K562 (cell line): Measurements from ENCODE around the gene PLIN5. TPM values are rescaled to one million over a fixed set of nuclear protein-coding genes. Genes with fewer than 3 reads are reported as not detected.

Experiments
- ARID1B ChIP-seq: fragments of 450-650 bp; IDR thresholded peaks from 2 replicates; pipeline ENCODE4 v1.6.1; 2016; ENCODE audit warnings: antibody characterized with exemption, mild to moderate bottlenecking, inconsistent platforms
- CBX3 ChIP-seq, 2 experiments: IDR thresholded peaks; 1 replicate in 1 of 2; 2 replicates in 1 of 2; pipeline ENCODE4 v1.6.1; 2012; ENCODE audit warnings: inconsistent platforms in 2 of 2, low read length in 2 of 2, borderline replicate concordance in 1 of 2, control low read depth in 1 of 2
- ELK3 ChIP-seq: fragments of 450-650 bp; formaldehyde crosslinking; IDR thresholded peaks from 2 replicates; pipeline ENCODE4 v1.4.0; 2020; ENCODE audit warnings: mild to moderate bottlenecking
- FOXJ3 ChIP-seq: sonication (generic); formaldehyde crosslinking; IDR thresholded peaks from 2 replicates; pipeline ENCODE4 v1.4.0; 2020; ENCODE audit warnings: mild to moderate bottlenecking, missing genetic modification reagents
- HOXB6 ChIP-seq: fragments of 250-450 bp; sonication (Bioruptor Pico); IDR thresholded peaks from 2 replicates; pipeline ENCODE4 v1.5.1; 2022; ENCODE audit warnings: mild to moderate bottlenecking, borderline replicate concordance
- HSF4 ChIP-seq: fragments of 250-450 bp; sonication (Bioruptor Pico); IDR thresholded peaks from 2 replicates; pipeline ENCODE4 v2.1.2; 2022; ENCODE audit warnings: mild to moderate bottlenecking, moderate library complexity, borderline replicate concordance
- NFRKB ChIP-seq: fragments of 450-650 bp; IDR thresholded peaks from 2 replicates; pipeline ENCODE4 v1.6.1; 2016; ENCODE audit warnings: low read depth
- PHTF2 ChIP-seq: fragments of 250-450 bp; sonication (Bioruptor Pico); IDR thresholded peaks from 2 replicates; pipeline ENCODE4 v1.5.0; 2021; ENCODE audit warnings: mild to moderate bottlenecking
- POU5F1 ChIP-seq: fragments of 150-350 bp; IDR thresholded peaks from 2 replicates; pipeline ENCODE4 v1.6.1; 2014; ENCODE audit warnings: borderline replicate concordance, low read length, low read depth, mild to moderate bottlenecking; ENCODE audit not compliant: partially characterized antibody
- RBBP5 ChIP-seq: fragments of 200-600 bp; sonication (generic); IDR thresholded peaks from 2 replicates; pipeline ENCODE4 v1.6.1; 2012; ENCODE audit warnings: borderline replicate concordance, mild to moderate bottlenecking, low read length, control low read depth, inconsistent platforms; ENCODE audit not compliant: insufficient read depth, poor library complexity, severe bottlenecking
- RBM34 ChIP-seq: fragments of 200-400 bp; formaldehyde crosslinking; IDR thresholded peaks from 2 replicates; pipeline ENCODE4 v1.6.1; 2018; ENCODE audit warnings: low read length, borderline replicate concordance; ENCODE audit not compliant: insufficient read depth
- RBM39 ChIP-seq: fragments of 200-400 bp; formaldehyde crosslinking; optimal IDR thresholded peaks from 2 replicates; pipeline ENCODE3; 2018; ENCODE audit warnings: low read depth, low read length
- TAF7 ChIP-seq: fragments of 450-650 bp; IDR thresholded peaks from 2 replicates; pipeline ENCODE4 v1.6.1; 2016; ENCODE audit warnings: missing genetic modification characterization, missing compliant biosample characterization
- TAL1 ChIP-seq: fragments of 450-650 bp; IDR thresholded peaks from 2 replicates; pipeline ENCODE4 v1.6.1; 2016; ENCODE audit warnings: mild to moderate bottlenecking
- TCFL5 ChIP-seq: fragments of 250-450 bp; sonication (Bioruptor Pico); conservative IDR thresholded peaks from 2 replicates; pipeline ENCODE4 v1.6.1; 2021; ENCODE audit warnings: mild to moderate bottlenecking, moderate library complexity, matching md5 sums
- TFAM ChIP-seq: fragments of 250-450 bp; sonication (Bioruptor Pico); conservative IDR thresholded peaks from 2 replicates; pipeline ENCODE4 v1.5.0; 2021; ENCODE audit warnings: mild to moderate bottlenecking, moderate library complexity
- ZNF197 ChIP-seq: fragments of 200-800 bp; sonication (Bioruptor generic); IDR thresholded peaks from 2 replicates; pipeline ENCODE4 v1.6.1; 2016; ENCODE audit warnings: low read depth, missing genetic modification characterization, missing compliant biosample characterization
- ZNF639 ChIP-seq, 2 experiments: fragments of 200-800 bp in 1 of 2; sonication (Bioruptor generic) in 1 of 2; sonication (generic) in 1 of 2; formaldehyde crosslinking in 1 of 2; IDR thresholded peaks in 1 of 2; conservative IDR thresholded peaks in 1 of 2; 2 replicates each; pipeline versions ENCODE4 v1.5.0 to v1.6.1; 2016 to 2020; ENCODE audit warnings: missing compliant biosample characterization in 1 of 2, missing genetic modification characterization in 1 of 2, missing genetic modification reagents in 1 of 2
- polyA plus RNA-seq, 8 experiments: library from polyadenylated mRNA; depleted of rRNA in 4 of 8; stranded (reverse) in 5 of 8; unstranded in 3 of 8; fragments of >200 nt; fragmentation: Nextera tagmentation in 2 of 8; fragmentation: Illumina TruSeq in 1 of 8; extraction: Ambion mirVana in 2 of 8; extraction: Trizol in 1 of 8; gene quantifications; 2 replicates each; pipeline versions ENCODE4 v1.2.1 to v1.2.3, GENCODE V29; 2011 to 2014; ENCODE audit warnings: inconsistent platforms in 1 of 8, missing spikeins in 1 of 8
- total RNA-seq, 7 experiments: library from RNA; depleted of rRNA in 6 of 7; stranded (reverse); fragments of >200 nt in 6 of 7; fragmentation: Illumina TruSeq in 2 of 7; extraction: Trizol in 2 of 7; gene quantifications; 2 replicates each; pipeline versions ENCODE4 v1.2.1 to v1.2.3, GENCODE V29; 2011 to 2021; ENCODE audit warnings: low replicate concordance in 1 of 7
- TF ChIP-seq, protein P1 (sequence below): fragments of 450-650 bp; IDR thresholded peaks from 2 replicates; pipeline ENCODE4 v1.6.1; 2014; ENCODE audit warnings: low read depth, mild to moderate bottlenecking, moderate library complexity, borderline replicate concordance
- TF ChIP-seq, protein P2 (sequence below): IDR thresholded peaks from 3 replicates; pipeline ENCODE4 v1.6.1; 2011; ENCODE audit warnings: borderline replicate concordance, mild to moderate bottlenecking, moderate library complexity; ENCODE audit not compliant: insufficient read length; ENCODE audit errors: extremely low read depth

Gene PLIN5
- total and polyA plus RNA-seq, 9 of the 15 experiments (the other 6 are each of a cell fraction or from before 2014, with no cell fraction given) = 0.04 to 1.3 (median 0.50) TPM

DNA sequence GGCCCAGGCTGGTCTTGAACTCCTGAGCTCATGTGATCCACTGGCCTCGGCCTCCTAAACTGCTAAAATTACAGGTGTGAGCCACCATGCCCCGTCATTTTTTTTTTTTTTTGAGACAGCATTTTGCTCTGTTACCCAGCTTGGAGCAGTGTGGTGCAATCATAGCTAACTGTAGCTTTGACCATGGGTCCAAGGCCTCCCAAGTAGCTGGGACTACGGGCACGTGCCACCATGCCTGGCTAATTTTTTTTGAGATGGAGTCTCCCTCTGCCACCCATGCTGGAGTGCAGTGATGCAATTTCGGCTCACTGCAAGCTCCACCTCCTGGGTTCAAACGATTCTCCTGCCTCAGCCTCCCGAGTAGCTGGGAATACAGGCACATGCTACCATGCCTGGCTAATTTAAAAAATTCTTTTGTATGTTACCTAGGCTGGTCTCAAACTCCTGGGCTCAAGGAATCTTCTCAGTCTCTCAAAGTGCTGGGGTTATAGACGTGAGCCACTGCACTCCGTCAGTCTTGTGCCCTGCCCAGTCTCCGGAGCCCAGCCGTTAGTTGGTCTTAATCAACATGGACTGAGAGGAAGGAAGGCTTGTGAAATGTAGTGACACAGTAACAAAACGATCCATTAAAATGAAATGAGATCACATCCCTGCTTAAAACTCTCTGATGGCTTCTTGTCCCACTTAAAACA, 6.2 kb upstream of the PLIN5 start (continued):
- no peak for TF ChIP-seq CBX3 (IDR thresholded peaks at IDR 0.05; ENCODE audit: borderline replicate concordance in 1 of 2, low read length in 2 of 2)
- no peak for TF ChIP-seq ZNF197 (CRISPR knock-in tag)
- no peak for TF ChIP-seq HOXB6 (CRISPR knock-in tag)
- no peak for TF ChIP-seq RBBP5
- no peak for TF ChIP-seq ARID1B
- TF ChIP-seq ZNF639 (CRISPR knock-in tag; conservative IDR thresholded peaks at IDR 0.05 in 1 of 2, IDR thresholded peaks at IDR 0.05 in 1 of 2) = no peak
- no peak for TF ChIP-seq RBM39
- TF ChIP-seq TFAM (CRISPR knock-in tag) = no peak
- TF ChIP-seq, protein P1, sequence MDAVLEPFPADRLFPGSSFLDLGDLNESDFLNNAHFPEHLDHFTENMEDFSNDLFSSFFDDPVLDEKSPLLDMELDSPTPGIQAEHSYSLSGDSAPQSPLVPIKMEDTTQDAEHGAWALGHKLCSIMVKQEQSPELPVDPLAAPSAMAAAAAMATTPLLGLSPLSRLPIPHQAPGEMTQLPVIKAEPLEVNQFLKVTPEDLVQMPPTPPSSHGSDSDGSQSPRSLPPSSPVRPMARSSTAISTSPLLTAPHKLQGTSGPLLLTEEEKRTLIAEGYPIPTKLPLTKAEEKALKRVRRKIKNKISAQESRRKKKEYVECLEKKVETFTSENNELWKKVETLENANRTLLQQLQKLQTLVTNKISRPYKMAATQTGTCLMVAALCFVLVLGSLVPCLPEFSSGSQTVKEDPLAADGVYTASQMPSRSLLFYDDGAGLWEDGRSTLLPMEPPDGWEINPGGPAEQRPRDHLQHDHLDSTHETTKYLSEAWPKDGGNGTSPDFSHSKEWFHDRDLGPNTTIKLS = no peak
- TF ChIP-seq NFRKB = peak; percentile 25; the same call in 1 of the 2 replicates
- TF ChIP-seq RBM34 = no peak
- TF ChIP-seq, protein P2, sequence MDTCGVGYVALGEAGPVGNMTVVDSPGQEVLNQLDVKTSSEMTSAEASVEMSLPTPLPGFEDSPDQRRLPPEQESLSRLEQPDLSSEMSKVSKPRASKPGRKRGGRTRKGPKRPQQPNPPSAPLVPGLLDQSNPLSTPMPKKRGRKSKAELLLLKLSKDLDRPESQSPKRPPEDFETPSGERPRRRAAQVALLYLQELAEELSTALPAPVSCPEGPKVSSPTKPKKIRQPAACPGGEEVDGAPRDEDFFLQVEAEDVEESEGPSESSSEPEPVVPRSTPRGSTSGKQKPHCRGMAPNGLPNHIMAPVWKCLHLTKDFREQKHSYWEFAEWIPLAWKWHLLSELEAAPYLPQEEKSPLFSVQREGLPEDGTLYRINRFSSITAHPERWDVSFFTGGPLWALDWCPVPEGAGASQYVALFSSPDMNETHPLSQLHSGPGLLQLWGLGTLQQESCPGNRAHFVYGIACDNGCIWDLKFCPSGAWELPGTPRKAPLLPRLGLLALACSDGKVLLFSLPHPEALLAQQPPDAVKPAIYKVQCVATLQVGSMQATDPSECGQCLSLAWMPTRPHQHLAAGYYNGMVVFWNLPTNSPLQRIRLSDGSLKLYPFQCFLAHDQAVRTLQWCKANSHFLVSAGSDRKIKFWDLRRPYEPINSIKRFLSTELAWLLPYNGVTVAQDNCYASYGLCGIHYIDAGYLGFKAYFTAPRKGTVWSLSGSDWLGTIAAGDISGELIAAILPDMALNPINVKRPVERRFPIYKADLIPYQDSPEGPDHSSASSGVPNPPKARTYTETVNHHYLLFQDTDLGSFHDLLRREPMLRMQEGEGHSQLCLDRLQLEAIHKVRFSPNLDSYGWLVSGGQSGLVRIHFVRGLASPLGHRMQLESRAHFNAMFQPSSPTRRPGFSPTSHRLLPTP = no peak
- no peak for TF ChIP-seq TCFL5 (CRISPR knock-in tag)
- no peak for TF ChIP-seq ELK3 (CRISPR knock-in tag)
- TF ChIP-seq FOXJ3 = no peak
- TF ChIP-seq POU5F1 = no peak
- TF ChIP-seq PHTF2 (CRISPR knock-in tag) = no peak
- TF ChIP-seq HSF4 = no peak
- TF ChIP-seq TAL1 = no peak
- no peak for TF ChIP-seq TAF7 (tag)
